ENCODE measurements around the gene ZNF681.
"Not testable (repeated sequence)": the region's sequence is repeated elsewhere in the genome, so short reads cannot be mapped to it uniquely, and the experiment has no call there.

The ZNF681 gene

DNA sequence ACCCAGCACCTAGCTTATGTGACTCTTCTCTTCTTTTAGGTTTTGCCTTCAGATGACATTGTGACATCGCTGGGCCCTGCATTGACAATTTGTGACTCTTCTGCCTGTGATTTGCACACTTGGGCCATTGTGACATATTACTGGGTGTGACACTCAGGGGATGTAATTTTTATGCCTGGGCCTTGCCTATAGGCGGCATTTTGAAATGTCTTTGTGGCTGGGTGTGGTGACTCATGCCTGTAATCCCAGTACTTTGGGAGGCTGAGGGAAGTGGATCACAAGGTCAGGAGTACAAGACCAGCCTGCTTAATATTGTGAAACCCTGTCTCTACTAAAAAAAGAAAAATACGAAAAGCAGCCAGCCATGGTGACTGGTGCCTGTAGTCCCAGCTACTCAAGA is 28.4 kb upstream of the ZNF681 start:
- H3K4me3 ChIP-seq (ENCODE audit: low read depth, low read length): no peak overlapping the region
- TF ChIP-seq, protein P1, sequence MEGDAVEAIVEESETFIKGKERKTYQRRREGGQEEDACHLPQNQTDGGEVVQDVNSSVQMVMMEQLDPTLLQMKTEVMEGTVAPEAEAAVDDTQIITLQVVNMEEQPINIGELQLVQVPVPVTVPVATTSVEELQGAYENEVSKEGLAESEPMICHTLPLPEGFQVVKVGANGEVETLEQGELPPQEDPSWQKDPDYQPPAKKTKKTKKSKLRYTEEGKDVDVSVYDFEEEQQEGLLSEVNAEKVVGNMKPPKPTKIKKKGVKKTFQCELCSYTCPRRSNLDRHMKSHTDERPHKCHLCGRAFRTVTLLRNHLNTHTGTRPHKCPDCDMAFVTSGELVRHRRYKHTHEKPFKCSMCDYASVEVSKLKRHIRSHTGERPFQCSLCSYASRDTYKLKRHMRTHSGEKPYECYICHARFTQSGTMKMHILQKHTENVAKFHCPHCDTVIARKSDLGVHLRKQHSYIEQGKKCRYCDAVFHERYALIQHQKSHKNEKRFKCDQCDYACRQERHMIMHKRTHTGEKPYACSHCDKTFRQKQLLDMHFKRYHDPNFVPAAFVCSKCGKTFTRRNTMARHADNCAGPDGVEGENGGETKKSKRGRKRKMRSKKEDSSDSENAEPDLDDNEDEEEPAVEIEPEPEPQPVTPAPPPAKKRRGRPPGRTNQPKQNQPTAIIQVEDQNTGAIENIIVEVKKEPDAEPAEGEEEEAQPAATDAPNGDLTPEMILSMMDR (IDR thresholded peaks at IDR 0.05; ENCODE audit: low read depth, low read length, missing control alignments): no peak
- DNase-seq (ENCODE audit: low read depth): no peak
- in situ Hi-C loops (cut with HindIII; ENCODE audit: low sequenced_read_pairs): no loop called here

DNA sequence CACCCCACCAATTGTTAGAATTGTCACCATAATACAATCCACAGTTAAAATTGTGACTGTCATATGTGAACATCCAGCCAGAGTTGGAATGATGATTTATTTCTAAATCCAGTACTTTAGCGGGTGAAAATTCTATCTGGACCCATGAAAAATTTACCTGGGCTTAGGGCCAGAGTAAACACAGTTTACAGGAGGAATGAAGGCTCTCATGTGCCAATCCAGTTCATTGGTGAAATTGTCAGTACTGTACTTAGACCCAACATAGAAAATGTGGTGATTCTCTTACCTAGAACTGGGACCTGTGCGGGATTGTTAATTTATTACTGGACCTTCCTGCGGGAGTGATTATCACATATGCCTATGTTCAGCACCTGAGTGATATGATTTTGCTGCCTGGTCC is 27.3 kb upstream of the ZNF681 start:
- in situ Hi-C loops (cut with HindIII; ENCODE audit: low sequenced_read_pairs): no loop called here
- H3K4me3 ChIP-seq (ENCODE audit: low read depth, low read length): no peak overlapping the region
- TF ChIP-seq, protein P1 (IDR thresholded peaks at IDR 0.05; ENCODE audit: low read depth, low read length, missing control alignments): no peak
- no peak for DNase-seq (ENCODE audit: low read depth)

DNA sequence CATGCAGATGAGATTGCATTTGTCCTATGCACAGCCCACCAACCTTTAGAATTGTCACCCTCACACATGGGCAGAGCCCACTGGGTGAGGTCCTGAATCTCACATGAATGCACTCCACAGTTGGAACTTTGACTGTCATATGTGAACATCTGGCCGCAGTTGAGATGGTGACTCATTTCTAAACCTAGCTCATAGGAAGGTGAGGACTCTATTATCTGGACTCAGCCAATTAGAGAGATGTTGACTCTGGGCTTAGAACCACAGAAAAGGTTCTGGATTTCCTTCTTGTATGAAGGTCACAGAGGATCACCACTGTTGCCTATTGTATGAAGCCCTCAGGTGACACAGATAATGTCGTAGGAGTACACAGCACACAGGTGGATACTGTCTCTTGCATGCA is 25.6 kb upstream of the ZNF681 start:
- TF ChIP-seq, protein P1 (IDR thresholded peaks at IDR 0.05; ENCODE audit: low read depth, low read length, missing control alignments): no peak
- no peak for DNase-seq (ENCODE audit: low read depth)
- in situ Hi-C loops (cut with HindIII; ENCODE audit: low sequenced_read_pairs): no loop called here
- no peak overlapping the region for H3K4me3 ChIP-seq (ENCODE audit: low read depth, low read length)

DNA sequence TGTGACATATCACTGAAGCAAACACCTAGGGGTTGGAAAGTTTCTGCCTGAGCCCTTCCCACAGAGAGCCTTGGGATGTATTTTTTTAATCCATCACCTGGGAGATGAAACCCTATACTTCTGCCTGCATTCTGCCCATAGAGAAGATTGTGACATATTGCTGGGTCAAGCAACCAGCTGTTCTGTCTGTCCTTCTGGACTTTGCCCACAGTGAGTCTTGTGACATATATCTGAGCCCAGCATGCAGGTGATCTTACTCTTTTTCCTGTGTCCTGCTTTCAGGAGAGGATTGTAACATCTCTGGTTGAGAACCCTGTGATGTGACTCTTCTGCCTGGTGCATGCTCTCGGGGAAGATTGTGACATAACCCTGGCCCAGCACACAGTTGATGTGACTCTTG is 24.9 kb upstream of the ZNF681 start:
- TF ChIP-seq, protein P1 (IDR thresholded peaks at IDR 0.05; ENCODE audit: low read depth, low read length, missing control alignments): no peak
- no peak overlapping the region for H3K4me3 ChIP-seq (ENCODE audit: low read depth, low read length)
- no peak for DNase-seq (ENCODE audit: low read depth)
- in situ Hi-C loops (cut with HindIII; ENCODE audit: low sequenced_read_pairs): no loop called here

DNA sequence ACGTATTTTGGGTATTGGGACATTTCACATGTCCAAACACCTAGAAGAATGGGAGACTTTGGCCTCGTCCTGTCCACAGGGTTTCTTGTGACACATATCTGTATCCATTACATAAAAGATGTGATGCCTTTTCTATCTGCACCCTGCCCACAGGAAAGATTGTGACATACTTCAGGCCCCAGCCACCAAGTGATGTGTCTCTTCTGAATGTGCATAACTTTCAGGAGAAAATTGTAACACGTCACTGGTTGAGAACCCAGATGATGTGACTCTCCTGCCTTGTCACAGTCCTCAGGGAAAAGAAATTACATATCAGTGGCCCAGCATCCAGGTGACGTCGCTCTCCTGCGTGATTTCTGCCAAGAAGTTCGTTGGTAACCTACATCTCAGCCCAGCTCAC is 21.0 kb upstream of the ZNF681 start:
- in situ Hi-C loops (cut with HindIII; ENCODE audit: low sequenced_read_pairs): no loop called here
- DNase-seq (ENCODE audit: low read depth): no peak
- TF ChIP-seq, protein P1 (IDR thresholded peaks at IDR 0.05; ENCODE audit: low read depth, low read length, missing control alignments): no peak
- H3K4me3 ChIP-seq (ENCODE audit: low read depth, low read length): no peak overlapping the region

DNA sequence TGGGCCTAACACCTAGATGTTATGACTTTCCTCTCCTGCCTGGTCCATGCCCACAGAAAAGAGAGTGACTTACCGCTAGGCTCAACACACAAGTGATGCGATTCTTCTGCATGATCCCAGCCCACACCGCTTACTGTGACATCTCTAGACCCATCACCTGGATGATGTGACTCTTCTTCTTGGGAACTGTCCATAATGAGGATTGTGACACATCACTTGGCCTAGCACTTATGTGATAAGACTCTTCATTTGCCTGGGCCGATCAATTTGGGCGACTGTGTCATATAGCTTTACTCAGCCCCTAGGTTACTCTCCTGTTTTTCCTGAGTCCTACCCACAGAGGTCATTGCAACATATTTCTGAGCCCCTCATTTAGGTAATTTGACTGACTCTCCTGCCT is 19.9 kb upstream of the ZNF681 start:
- in situ Hi-C loops (cut with HindIII; ENCODE audit: low sequenced_read_pairs): no loop called here
- DNase-seq (ENCODE audit: low read depth): no peak
- no peak overlapping the region for H3K4me3 ChIP-seq (ENCODE audit: low read depth, low read length)
- TF ChIP-seq, protein P1 (IDR thresholded peaks at IDR 0.05; ENCODE audit: low read depth, low read length, missing control alignments): no peak

DNA sequence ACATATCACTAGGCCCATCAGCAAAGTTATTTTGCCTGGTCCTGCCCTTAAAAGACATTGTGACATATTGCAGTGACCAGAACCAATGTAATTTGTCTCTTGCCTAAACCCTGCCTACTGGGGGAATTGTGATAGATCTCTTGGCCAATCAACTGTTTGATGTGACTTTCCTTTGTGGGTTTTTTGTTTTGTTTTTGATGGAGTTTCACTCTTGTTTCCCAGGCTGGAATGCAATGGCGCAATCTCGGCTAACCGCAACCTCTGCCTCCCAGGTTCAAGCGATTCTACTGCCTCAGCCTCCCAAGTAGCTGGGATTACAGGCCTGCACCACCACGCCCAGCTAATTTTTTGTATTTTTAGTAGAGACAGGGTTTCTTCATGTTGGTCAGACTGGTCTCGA is 19.3 kb upstream of the ZNF681 start:
- DNase-seq (ENCODE audit: low read depth); in situ Hi-C loops (cut with HindIII; ENCODE audit: low sequenced_read_pairs); H3K4me3 ChIP-seq (ENCODE audit: low read depth, low read length): not testable (repeated sequence)

All from astrocyte of the cerebellum (primary cell).